GM21515 (cell line): Measurements from ENCODE around the gene SH3BGR.
"Not testable (repeated sequence)": the region's sequence is repeated elsewhere in the genome, so short reads cannot be mapped to it uniquely, and the experiment has no call there.

Experiments
- ATAC-seq: cut with Tn5 transposase; IDR thresholded peaks from one replicate; pipeline ENCODE4 v1.9.1; 2021; ENCODE audit not compliant: unreplicated experiment

SH3BGR gene

DNA sequence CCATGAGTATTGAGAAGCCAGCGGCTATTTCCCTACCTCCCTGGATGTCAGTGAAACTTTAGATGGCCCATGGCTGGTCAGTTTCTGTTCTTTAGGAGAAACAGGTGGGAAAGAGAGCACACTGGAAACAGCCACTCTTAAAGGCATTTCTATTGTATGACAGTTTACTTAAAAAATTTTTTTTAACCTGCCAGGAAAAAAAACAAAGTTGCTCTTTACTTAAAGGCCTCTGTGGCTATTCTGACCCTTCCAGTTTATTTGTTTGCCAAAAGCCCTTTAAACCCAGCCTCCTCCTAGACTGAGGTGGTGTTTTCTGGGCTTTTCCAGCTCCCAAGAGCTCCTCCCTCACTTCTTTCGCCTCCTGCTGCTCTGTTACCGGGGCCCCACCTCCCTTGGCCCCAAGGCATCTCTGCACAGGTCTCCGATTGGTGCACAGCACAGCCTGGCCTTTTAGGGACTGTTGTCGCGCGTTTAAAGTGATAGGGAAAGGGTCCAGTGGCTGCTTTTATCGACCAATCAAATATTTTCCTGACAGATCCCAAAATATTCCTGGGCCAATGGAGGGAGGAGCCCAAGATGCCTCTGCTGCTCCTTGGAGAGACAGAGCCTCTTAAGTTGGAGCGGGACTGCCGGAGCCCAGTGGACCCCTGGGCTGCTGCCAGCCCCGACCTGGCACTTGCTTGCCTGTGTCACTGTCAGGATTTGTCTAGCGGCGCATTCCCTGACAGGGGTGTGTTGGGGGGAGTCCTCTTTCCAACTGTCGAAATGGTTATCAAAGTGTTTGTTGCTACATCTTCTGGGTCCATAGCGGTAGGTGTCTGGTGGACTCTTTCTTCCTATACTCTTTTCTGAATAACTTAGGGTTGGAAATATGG is at the start of gene SH3BGR:
Gene SH3BGR, plus strand, starts transcription at position 639 of the 875 bp plus-strand sequence. Its CDS starts 127 bp downstream, at position 766.
- no peak for ATAC-seq

DNA sequence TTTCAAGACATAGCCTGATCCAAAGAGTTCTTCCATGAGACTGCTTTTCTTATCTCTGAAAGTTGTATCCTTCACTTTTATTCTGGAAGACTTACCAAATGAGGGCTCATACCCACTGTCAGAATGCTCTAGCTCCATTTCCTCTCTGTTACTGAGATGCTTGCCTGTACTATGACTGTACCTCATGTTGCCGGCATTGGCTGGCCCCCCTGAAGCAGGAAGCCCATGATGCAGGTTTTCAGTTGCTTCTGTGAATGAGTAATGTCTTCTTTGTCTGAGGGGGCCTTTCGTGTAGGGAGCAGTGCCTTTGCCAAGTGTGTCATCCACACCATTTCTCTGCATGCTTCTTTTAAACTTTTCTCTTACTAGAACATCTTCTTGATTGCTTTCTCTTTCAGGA is 45.7 kb upstream of the SH3BGR start:
- no peak for ATAC-seq

DNA sequence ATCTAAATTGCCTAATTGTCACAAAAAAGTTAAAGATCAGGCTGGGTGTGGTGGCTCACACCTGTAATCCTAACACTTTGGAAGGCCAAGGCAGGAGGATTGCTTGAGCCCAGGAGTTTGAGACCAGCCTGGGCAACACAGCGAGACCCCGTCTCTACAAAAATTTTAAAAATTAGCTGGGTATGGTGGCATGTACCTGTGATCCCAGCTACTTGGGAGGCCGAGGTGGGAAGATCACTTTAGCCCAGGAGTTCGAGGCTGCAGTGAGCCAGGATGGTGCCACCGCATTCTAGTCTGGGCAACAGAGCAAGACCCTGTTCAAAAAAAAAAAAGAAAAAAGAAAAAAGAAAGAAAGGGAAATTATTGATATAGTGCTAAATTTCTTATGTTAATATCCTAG is 32.6 kb upstream of the SH3BGR start:
- not testable (repeated sequence) for ATAC-seq

DNA sequence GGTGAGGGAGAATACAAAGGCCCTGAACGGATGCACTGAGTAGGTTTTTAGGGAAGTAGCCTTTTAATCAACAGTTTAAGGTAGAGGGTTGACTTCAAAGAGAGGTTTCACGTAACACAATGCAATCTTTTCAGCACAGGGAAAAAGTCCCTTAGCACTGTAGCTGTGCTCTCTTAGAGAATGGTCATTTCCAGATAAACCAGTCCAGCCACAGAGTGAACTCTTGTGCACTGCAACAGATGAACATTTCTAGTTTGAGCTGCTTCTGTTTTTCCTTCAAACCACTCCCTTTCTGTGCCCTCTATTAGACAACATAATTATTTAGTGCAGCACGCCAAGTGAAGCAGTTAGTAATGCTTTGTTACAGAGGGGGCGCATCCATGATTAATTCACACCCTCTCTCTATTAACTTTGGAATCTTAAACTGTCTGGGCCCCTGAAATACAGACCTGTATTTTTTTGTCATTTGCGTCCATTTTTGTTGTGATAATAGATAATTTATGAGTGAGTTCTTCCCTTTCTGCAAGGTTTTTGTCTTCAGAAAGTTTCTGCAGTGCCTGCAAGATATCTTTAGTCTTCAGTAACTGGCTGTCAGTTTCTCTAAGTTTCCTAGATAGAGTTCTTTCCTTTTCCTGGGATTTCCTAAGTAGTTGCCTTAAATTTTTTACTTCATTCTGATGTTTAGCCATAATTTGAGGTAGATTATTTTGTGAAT is 29.1 kb upstream of the SH3BGR start:
- no peak for ATAC-seq

DNA sequence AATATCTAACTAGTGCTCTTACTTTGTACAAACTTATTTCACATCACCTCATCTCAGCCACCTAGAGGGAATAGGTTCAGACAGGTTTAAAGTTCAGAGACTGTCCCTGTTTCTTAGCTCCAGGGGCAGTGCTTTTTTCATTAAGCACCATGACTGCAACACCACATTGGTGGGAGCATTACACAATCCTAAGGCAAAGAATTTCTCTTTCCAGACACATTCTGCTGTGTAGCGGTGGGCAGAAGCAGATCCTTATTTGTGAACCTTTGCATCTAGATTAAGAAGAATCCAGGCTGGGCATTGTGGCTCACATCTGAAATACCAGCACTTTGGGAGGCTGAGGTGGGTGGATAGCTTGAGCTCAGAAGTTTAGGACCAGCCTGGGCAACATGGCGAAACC is 22.3 kb upstream of the SH3BGR start:
- no peak for ATAC-seq

DNA sequence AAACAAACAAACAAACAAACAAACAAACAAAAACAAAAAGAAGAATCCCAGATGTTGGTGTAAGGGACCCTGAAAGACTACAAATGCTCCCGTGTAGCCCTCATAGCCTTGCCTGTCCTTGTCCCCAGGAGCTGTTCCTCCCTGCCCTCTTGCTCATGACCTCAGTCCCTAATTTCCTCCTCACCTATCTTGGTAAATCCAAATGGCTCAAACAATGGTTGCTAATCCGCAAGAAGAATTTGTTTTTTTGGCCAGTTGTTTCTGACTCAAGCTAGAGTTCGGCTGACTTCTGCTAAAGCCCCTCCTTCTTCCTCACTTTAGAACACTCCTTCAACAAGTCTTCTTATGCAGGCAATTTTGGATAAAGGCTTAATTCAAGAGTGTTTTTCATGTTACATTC is 21.8 kb upstream of the SH3BGR start:
- ATAC-seq: no peak

DNA sequence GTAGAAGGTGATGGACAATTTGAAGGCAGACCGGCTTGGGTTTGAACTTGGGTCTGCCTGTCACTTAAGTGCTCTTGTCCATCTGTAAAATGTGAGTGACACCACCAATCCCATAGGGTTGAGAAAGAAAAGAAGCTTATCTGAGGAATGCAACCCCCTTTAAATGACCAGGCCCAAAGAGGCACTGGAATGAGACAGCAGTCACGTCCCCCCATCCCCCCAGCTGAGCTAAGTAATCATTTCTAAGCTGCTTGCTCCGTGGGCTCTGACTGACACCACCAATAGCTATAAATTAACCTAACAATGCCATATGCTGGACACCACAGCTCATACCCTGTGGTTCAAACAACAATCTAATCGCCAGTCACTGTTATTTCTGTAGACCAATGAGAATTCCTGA is 21.3 kb upstream of the SH3BGR start:
- ATAC-seq: no peak

DNA sequence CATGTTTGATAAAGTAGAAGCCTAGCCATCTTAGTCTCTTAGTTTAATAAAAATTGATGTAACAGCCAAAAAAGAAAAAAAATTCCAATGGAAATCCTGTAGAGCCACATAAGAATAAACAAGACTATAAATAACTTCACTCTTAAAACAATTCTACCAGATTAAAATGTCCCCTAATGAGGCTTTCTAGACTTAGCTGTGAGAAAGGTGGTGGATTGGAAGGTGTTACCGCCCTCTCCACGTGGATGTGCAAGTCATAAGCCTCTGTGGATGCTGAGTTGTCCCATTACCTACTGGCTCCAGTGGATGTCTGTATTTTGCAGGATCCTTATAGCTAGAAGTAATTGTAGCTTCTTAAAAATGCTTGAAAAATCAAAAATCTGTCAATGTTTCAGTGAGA is 20.8 kb upstream of the SH3BGR start:
- no peak for ATAC-seq

DNA sequence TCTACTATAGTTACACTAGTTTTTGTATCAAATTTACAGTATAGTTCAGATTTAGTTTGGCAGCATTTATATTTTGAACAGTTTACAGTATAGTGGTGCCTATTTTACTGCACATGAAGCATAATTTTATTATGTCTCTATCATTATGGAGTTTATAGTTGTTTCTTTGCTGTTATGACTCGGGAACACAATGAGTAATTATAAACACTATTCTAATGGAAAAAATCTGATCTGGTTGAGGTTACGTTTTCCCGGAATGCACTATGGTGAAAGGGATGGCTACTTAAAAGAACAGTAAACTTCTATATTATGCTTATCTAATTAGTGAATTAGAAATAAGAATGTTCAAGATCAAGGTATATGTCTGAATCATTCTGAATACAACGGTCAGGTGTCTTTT is 16.8 kb upstream of the SH3BGR start:
- ATAC-seq: no peak

DNA sequence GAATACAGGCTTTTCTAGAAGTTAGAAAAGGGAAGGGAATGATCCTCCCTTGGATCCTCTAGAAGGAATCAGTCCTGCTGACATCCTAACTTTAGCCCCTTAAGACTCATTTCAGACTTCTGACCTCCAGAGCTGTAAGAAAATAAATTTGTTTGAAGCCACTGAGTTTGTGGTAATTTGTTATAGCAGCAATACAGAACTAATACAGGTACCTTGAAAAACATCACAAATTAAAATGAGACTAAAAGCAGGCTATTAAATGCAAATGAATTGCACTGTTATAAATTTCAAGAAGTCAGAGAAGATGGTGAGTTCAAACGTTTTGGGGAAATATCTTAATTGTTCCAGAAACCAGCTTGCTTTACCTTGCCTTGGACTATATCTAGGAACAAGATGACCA is 12.5 kb upstream of the SH3BGR start:
- no peak for ATAC-seq

DNA sequence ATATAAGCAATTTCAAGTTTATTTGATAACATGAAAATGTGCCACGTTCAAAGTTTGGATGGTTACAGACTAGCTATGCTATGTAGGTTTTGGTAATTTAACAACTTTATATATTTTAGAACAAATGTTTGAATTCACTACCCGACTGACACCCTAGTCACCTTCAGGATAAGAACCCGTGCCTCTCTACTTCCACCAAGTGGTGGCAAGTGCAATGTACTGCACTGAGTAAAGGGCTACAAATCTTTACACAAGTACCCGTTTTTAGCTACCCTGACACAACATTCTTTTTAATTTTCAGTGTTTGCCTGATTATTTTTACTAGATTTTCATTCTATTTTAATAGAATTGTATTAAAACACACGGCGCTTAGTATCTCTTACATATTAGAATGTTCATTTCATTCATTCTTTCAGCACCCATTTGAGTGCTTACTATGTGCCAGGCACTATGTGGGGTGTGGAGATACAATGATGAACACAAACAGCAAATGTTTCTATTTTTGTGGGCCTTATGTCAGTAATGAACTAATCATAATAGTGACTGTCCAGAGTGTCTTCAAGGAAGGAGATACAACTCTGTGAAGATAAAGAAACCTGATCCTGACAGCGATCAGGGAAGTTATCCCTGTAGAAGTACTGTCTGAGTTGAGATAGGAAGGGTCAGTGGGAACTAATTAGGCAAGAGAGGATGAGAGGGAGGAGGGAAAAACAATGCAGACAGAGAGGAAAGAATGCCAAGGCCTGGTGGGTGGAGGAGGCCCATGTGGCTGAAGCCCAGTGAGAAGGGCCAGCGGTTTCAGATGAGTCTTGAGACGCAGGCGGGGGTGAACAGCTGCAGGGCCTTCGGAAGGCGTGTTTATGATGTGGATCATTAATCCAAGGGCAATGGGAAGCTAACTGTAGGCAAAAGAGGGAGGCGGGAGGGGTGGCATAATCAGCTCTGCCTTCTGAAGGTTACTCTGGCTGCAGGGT is 10.0 kb upstream of the SH3BGR start:
- no peak for ATAC-seq

DNA sequence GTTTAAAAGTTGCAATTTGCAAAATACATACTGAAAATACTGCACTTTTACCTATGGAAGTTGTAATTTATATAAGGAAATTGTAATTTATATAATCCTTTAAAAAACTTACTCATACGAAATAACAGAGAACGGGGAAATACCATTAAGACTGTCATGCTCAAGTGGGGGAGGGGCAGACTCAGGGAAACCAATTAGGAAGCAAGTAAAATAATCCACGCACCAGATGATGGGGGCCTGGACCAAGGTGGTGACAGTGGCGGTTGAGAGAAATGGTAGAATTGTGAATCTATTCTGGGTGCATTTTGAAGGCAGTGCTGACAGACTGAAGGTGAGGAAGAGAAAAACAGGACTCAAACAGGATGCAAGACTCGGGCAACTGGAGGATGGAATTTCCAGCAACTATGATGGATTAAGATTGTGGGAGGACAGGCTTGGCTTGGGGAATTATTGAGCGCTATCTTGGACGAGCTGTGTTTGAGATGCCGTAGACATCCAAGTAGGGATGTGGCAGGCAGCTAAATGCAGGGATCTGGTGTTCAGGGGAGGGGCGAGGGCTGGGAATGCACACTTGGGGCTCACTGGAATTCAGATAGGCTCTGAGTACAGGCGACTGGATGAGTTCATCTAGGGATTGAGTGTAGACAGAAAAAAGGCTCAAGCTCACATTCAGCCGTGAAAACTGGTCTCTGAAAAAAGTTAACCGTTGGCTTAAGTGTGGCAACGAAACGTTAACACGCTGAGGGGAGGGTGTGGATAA is 7.2 kb upstream of the SH3BGR start:
- no peak for ATAC-seq

DNA sequence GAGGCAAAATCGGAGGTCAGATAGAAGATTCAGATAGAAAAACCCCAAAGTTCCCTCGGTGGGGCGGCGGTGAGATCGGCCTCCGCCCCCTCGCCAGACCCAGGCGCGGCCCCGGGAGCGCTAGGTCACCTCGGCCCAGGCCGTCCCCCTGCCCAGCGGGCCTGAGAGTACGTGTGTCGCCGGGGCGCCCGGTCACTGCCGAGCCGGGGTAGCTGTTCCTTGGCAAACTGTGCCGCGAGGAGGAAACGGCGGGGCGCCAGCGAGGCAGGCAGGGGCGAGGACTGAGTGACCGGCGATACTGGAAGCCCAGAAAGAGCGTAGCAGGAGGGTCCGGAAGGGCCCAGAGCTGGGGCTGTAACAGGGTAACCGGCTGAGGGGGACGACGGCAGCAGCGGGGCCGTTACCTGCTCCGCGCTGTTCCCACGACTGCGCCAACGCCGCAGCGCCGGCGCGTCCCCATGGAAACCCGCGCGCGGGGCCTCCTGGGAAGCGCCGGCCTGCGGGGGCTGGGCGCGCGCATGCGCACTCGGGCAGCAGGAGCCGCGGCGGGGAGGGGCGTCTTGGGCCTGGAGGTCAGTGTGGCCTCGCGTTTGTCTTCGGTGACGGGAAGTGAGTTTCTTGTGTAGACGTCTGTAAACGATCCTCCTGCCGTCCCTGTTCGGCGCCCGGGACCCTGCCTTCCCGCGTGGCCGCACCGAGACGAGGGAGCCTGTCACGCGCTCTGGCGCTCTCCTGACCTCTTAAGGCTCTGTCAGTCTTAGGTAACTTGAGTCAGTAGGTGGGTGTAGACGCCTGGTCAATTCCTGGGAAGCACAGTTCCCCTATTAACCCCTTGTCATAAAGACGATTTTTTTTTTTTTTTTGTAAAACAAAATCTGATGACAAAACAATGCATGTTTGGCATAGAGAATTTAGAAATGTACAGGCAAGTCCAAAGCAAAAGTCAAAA is 6.2 kb upstream of the SH3BGR start, which contains the start of gene LCA5L:
Gene LCA5L, minus strand, starts transcription at position 458 of the 949 bp plus-strand sequence. CDS start 17,285 bp downstream, outside the sequence.
- peak; percentile 90 for ATAC-seq

DNA sequence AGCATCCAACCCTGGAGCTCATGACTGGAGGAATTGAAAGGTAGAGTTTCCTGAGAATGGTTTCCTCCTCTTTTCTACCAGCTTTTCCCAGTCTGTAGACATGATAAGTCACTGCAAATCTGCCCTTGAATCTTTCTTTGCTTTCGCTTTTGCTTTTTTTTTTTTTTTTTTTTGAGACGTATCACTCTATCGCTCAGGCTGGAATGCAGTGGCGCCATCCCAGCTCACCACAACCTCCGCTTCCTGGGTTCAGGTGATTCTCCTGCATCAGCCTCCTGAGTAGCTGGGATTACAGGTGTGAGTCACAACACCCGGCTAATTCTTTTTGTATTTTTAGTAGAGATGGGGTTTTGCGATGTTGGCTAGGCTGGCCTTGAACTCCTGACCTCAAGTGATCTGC is 4.5 kb upstream of the SH3BGR start:
- no peak for ATAC-seq

DNA sequence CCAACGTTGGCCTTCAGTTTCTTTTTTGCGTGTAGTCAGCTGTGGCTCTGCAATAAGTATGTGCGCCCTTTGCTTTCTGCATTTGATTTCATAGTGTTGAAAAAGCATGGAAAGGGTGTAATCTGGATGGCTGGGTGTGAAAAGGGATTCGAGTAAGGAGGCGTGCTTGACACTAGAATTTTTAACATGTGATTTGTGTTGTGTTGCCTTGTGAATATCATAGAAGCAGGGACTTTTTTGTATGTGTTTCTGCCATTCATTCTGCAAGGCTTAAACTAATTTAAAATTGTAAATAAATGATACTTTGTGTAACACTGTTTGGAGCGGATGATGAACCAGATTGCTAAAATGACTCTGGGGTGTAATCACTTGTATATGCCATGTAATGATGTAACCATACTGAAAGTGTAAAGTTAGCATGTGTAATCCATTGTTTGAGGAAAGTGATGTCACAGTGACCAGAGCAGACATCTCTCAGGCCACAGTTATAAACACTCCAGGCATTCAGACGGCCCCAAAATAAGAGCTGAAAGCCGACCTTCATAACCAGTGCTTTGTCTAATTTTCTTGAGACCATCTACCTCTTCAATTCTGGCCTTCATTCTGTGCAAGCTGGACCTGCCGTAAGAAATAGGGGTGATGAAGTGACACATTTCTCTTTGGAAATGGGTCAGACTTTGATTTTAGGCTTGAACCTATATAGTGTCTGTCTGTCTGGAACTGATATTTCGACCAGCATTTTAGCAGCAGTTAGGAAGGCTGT is 618 bp downstream of the SH3BGR start:
- ATAC-seq: no peak

DNA sequence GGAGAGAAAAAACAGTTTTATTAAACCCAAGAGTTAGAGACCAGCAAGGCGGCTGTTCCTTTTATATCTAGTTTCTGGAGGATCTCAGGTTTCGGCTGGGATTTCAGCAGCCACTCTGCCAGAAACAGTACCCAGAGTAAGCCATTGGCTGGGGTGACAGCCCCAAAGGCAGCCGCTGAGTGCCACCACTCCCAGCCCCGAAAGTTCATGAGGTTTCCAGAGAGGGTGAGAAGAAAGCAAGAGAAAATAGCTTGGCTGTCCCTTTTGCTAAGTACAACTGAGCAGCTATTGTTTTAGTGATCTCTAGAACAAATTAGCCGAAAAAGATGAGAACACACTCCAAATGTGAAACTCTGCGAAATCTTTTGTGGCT is 1.2 kb downstream of the SH3BGR start:
- no peak for ATAC-seq

DNA sequence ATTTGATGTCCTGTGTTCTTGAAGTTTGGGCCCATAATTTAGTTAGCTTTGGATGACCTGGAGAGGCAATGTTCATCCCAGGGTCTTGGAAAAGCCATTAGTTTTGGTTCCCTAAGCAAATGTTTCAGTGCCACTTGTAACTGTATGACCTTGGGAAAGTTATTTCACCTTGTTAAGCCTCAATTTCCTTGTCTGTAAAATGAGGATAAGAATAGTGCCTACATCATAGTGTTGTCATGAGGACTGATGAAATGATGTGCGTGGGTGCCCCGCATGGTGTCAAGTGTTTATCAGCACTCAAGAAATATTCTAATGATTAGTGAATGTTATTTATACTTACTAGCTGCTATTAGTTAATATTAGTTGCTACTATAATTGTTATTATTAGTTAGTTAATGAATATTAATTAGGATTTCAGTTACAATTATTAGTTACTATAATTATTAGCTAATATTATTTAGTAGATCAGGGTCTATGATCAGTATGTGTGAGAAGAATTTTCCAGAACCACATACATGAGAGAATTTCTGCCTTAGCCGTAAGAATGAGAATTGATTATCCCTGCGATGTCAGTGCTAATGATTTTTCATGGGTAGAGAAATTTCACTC is 1.9 kb downstream of the SH3BGR start:
- ATAC-seq: no peak
